ENCODE results near the gene METTL13.

DNA sequence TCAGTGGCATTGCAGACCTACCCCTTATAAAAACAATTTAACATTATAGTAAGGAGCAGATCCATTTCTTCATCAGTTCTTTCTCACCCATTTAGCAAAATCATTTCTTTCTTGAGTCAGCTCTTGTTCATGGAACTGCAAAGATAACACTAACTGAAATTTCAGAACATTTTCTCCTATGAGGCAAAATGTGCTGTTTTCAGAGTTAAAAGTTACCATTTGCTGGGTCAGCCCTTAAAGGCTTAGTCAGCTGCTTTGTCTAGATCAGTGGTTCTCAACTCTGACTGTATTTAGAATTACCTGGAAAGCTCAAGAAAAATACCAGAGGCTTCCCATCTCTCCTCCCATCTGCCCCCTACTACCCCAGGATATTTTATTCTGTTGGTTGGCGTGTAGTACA lies 12.2 kb downstream of the METTL13 start:
- TF ChIP-seq, protein P1, sequence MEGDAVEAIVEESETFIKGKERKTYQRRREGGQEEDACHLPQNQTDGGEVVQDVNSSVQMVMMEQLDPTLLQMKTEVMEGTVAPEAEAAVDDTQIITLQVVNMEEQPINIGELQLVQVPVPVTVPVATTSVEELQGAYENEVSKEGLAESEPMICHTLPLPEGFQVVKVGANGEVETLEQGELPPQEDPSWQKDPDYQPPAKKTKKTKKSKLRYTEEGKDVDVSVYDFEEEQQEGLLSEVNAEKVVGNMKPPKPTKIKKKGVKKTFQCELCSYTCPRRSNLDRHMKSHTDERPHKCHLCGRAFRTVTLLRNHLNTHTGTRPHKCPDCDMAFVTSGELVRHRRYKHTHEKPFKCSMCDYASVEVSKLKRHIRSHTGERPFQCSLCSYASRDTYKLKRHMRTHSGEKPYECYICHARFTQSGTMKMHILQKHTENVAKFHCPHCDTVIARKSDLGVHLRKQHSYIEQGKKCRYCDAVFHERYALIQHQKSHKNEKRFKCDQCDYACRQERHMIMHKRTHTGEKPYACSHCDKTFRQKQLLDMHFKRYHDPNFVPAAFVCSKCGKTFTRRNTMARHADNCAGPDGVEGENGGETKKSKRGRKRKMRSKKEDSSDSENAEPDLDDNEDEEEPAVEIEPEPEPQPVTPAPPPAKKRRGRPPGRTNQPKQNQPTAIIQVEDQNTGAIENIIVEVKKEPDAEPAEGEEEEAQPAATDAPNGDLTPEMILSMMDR (conservative IDR thresholded peaks at IDR 0.05; ENCODE audit: low read depth, low read length): no peak
- TF ChIP-seq EZH2 (IDR thresholded peaks at IDR 0.05; ENCODE audit: low read length, unreplicated experiment): no peak
